Activated CD4-positive, alpha-beta T cell treated with anti-CD3 and anti-CD28 coated beads, Interleukin-2, amount 10 ng/mL, durations not matched to agents 7 days and 5 days (primary cell): Measurements from ENCODE around the gene RSPH6A. TPM values are rescaled to one million over a fixed set of nuclear protein-coding genes. Genes with fewer than 3 reads are reported as not detected.

Experiments
- CTCF ChIA-PET: fragments of 350-600 bp; sonication (Branson Sonifier 250); formaldehyde crosslinking; loops from one replicate; lab custom pipeline; 2021; ENCODE audit warnings: antibody characterized with exemption; lab: Charles Lee
- POLR2A ChIA-PET: fragments of 350-600 bp; sonication (Branson Sonifier 250); formaldehyde crosslinking; loops from one replicate; lab custom pipeline; 2021; ENCODE audit warnings: antibody characterized with exemption; lab: Charles Lee
- DNase-seq: peaks from one replicate; pipeline ENCODE4 v3.0.0-alpha.2; 2020
- H3K27ac Mint-ChIP-seq: one replicate; pipeline ENCODE4 v1.8.0; 2021; ENCODE audit warnings: mild to moderate bottlenecking, moderate library complexity, mixed read lengths
- H3K27me3 Mint-ChIP-seq: one replicate; pipeline ENCODE4 v1.8.0; 2021; ENCODE audit warnings: mixed read lengths
- H3K36me3 Mint-ChIP-seq: one replicate; pipeline ENCODE4 v1.8.0; 2021; ENCODE audit warnings: low read depth, mixed read lengths
- H3K4me1 Mint-ChIP-seq: one replicate; pipeline ENCODE4 v1.8.0; 2021; ENCODE audit warnings: mixed read lengths
- H3K4me3 Mint-ChIP-seq: one replicate; pipeline ENCODE4 v1.8.0; 2021; ENCODE audit warnings: mild to moderate bottlenecking, moderate library complexity, mixed read lengths
- H3K9me3 Mint-ChIP-seq: one replicate; pipeline ENCODE4 v1.8.0; 2021; ENCODE audit warnings: mixed read lengths
- total RNA-seq, 2 experiments: library from RNA; stranded (reverse); gene quantifications; one replicate each; pipeline ENCODE4 v1.2.3, GENCODE V29; 2021

Gene RSPH6A
- total RNA-seq, 2 experiments from 2014 or later = 0.42 to 0.57 TPM

DNA sequence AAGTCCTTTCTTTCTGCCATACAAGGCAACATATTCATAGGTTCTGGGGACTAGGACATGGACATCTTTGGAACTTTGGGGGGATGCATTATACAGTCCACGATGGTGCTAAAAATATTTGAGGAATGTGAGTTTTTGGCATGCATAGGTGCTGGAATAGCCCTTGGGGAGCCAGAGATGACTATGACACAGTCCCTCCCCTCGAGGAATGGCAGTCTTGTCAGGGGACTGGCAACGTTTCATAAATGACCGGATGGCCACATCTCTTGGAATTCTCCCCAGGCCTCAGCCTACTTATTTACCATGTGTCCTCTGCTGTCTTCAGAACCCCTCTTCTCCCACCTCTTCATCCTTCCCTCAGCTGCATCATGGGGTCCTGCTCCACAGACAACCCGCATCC lies 68.2 kb downstream of the RSPH6A start:
- ChIA-PET CTCF (no interaction called here), POLR2A (no interaction called here)
- Mint-ChIP-seq H3K27ac (no peak overlapping the region), H3K4me3 (no peak overlapping the region), H3K36me3 (no peaks in the 10 kb centered on the region), H3K4me1 (no peaks in the 10 kb centered on the region), H3K9me3 (no peaks in the 10 kb centered on the region), H3K27me3 (peaks cover 17% of the 10 kb centered on the region)
- DNase-seq = no peak

Other genes starting within 250 kb of the RSPH6A start
- 10 to 100 TPM; 12.6 to 13.4 TPM for gene OPA3, start 230.5 kb downstream of the RSPH6A start, total RNA-seq
- not detected for gene GPR4, start 213.1 kb downstream of the RSPH6A start, total RNA-seq
- 10 to 100 TPM; 80.7 to 87.3 TPM for gene EML2, start 175.9 kb downstream of the RSPH6A start, total RNA-seq
- gene GIPR, start 147.1 kb downstream of the RSPH6A start, total RNA-seq = 1 to 10 TPM; 1.3 to 1.4 TPM
- gene SNRPD2, start 123.4 kb downstream of the RSPH6A start, total RNA-seq = 100 to 1,000 TPM; 485 to 566 TPM
- 1 to 10 TPM; 6.1 to 7.3 TPM for gene QPCTL, start 122.6 kb downstream of the RSPH6A start, total RNA-seq
- 10 to 100 TPM; 38.5 to 40.0 TPM for gene FBXO46, start 84.4 kb downstream of the RSPH6A start, total RNA-seq
- not detected for gene MEIOSIN, start 81.9 kb downstream of the RSPH6A start, total RNA-seq
- under 1 TPM; 0.64 to 0.85 TPM for gene SIX5, start 46.1 kb downstream of the RSPH6A start, total RNA-seq
- gene DMPK, start 32.8 kb downstream of the RSPH6A start, total RNA-seq = 10 to 100 TPM; 24.1 to 24.4 TPM
- gene DMWD, start 22.5 kb downstream of the RSPH6A start, total RNA-seq = 10 to 100 TPM; 35.0 to 37.8 TPM
- gene SYMPK, start 47.8 kb upstream of the RSPH6A start, total RNA-seq = 10 to 100 TPM; 91.0 to 98.0 TPM
- not detected for gene FOXA3, start 49.0 kb upstream of the RSPH6A start, total RNA-seq
- gene IRF2BP1, start 70.8 kb upstream of the RSPH6A start, total RNA-seq = 10 to 100 TPM; 17.5 to 19.1 TPM
- gene MYPOP, start 87.3 kb upstream of the RSPH6A start, total RNA-seq = 10 to 100 TPM in 1 of 2 experiments, 1 to 10 TPM in 1; 9.7 to 11.4 TPM
- gene NANOS2, start 99.5 kb upstream of the RSPH6A start, total RNA-seq = not detected
- under 1 TPM; 0.04 to 0.10 TPM for gene NOVA2, start 158.6 kb upstream of the RSPH6A start, total RNA-seq
- 10 to 100 TPM; 26.5 to 27.0 TPM for gene CCDC61, start 180.2 kb upstream of the RSPH6A start, total RNA-seq
- not detected for gene PGLYRP1, start 207.7 kb upstream of the RSPH6A start, total RNA-seq
- gene IGFL4, start 225.7 kb upstream of the RSPH6A start, total RNA-seq = not detected